Measurements from ENCODE around the gene TFCP2.

Gene TFCP2

DNA sequence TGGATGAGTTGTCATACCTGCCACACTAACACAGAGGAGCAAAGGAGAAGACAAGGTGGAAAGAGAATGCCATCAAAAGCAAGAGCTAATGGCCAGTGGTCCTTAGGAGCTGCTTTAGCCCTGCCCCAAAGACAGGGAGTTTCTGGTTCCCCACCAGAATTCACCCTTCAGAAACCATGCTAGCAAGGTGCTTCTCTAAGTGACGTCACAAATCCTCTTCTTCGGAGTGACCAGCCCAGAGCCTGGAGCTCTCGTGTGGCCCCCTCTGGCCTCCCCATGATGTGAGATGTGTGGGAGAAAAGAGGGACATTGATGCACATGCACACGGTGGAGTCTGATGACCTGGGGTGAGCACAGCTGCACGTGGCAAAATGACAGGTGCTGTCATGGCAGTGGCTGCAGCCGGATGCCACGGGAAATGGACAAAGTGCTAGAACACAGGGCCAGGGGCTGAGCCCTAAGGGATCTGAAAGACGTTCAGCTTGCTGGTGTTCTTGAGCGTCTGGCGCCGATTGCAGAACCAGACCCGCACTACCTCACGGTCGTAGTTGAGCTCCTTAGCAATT lies 16.9 kb upstream of the TFCP2 start:
- TF ChIP-seq, protein P1, sequence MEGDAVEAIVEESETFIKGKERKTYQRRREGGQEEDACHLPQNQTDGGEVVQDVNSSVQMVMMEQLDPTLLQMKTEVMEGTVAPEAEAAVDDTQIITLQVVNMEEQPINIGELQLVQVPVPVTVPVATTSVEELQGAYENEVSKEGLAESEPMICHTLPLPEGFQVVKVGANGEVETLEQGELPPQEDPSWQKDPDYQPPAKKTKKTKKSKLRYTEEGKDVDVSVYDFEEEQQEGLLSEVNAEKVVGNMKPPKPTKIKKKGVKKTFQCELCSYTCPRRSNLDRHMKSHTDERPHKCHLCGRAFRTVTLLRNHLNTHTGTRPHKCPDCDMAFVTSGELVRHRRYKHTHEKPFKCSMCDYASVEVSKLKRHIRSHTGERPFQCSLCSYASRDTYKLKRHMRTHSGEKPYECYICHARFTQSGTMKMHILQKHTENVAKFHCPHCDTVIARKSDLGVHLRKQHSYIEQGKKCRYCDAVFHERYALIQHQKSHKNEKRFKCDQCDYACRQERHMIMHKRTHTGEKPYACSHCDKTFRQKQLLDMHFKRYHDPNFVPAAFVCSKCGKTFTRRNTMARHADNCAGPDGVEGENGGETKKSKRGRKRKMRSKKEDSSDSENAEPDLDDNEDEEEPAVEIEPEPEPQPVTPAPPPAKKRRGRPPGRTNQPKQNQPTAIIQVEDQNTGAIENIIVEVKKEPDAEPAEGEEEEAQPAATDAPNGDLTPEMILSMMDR (IDR thresholded peaks at IDR 0.05; ENCODE audit: control insufficient read depth, insufficient read depth, low read depth, low read length, missing control alignments): no peak
- no peak for DNase-seq (ENCODE audit: low read depth)

DNA sequence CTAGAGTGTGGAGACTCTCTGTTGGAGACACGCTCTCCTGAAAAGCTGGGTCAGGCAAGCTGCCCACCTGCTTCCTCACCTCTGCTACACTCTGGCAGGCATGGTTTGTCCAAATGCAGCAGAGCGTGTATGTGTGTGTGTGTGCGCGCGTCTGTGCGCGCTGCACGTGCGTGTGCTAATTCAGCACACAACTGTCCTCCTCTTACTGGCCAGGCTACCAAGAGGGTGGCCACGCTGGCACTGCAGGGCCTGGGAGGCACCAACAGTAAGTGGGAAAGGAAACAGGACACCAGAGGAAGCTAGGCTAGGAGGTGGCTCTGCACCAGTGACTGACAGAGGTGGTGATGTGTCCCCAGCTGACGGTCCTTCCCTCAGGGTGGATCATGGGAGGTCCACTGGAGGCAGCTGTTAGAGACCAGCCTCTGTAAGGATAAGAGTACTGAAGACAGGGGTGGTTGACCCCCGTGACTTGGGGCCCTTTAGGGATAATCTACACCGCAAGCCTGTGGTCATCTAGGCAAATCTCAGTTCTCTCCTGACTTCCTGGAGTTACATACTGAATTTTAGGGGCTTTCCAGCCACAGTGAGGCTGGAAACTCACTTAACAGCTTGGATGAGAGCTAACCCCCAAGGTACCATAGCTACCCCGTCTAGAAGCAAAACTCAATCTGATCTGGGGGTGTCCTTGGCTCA lies 15.6 kb upstream of the TFCP2 start:
- H3K4me3 ChIP-seq (ENCODE audit: control insufficient read depth, low read depth, low read length): no peak overlapping the region
- no peak for DNase-seq (ENCODE audit: low read depth)
- TF ChIP-seq, protein P1 (IDR thresholded peaks at IDR 0.05; ENCODE audit: control insufficient read depth, insufficient read depth, low read depth, low read length, missing control alignments): no peak

More for the DNA sequence above, 16.9 kb upstream of the TFCP2 start:
- no peak overlapping the region for H3K4me3 ChIP-seq (ENCODE audit: control insufficient read depth, low read depth, low read length)

DNA sequence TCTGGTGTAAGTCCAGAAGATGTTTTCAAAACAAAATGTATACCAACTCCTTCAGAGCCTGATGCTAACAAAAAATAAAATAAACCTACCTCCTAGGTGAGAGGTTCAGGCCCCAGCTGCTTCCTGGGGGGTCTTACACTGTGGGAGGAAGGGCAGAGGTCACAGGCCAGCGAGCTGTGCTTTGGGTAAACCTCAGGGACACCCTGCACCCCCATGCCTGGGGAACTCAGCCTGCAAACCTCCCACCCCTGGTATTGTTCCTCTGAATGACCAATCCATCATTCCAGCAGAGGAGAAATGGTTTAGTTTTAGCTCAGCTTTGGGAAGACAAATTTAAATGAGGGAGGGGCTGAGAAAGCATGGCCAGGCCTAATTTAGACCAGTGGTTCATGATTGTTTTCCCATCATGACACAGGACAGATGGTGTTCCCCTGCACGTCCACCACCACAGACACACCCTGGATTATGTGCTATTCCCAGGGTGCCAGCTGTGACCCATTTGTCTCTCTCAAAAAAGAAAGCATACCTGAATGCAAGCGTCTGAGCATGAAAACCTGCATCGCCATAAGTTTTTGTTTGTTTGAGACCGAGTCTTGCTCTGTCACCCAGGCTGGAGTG lies 14.5 kb upstream of the TFCP2 start:
- no peak overlapping the region for H3K4me3 ChIP-seq (ENCODE audit: control insufficient read depth, low read depth, low read length)
- TF ChIP-seq, protein P1 (IDR thresholded peaks at IDR 0.05; ENCODE audit: control insufficient read depth, insufficient read depth, low read depth, low read length, missing control alignments): no peak
- no peak for DNase-seq (ENCODE audit: low read depth)

DNA sequence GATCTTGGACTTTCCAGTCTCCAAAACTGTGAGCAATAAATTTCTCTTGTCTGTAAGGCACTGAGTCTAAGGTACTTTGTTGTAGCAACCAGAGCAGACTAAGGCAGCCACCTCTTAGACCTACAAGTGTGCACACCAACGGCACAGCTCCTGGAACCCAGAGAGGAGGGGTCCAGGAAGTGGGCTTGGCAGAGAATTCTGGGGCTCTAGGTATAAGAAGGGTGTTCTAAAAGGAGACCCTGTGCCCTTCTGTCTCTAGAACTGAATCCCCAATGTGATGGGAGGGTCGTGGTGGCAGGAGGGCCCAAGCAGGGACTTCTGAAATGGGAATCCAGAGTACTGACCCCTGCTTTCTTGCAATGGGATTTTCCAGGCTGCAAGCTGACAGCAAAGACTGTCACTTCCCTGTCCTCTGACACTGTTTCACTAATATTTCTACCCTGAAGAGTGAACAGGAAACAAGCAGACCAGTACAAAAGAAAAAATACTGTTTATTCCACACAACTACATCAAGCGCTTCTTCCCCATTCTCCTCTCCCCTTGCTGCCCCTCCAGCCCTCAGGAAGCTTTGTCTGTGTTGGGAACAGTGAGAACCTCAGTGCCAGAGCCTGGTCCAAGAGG lies 13.6 kb upstream of the TFCP2 start:
- H3K4me3 ChIP-seq (ENCODE audit: control insufficient read depth, low read depth, low read length): no peak overlapping the region
- no peak for DNase-seq (ENCODE audit: low read depth)
- TF ChIP-seq, protein P1 (IDR thresholded peaks at IDR 0.05; ENCODE audit: control insufficient read depth, insufficient read depth, low read depth, low read length, missing control alignments): no peak

DNA sequence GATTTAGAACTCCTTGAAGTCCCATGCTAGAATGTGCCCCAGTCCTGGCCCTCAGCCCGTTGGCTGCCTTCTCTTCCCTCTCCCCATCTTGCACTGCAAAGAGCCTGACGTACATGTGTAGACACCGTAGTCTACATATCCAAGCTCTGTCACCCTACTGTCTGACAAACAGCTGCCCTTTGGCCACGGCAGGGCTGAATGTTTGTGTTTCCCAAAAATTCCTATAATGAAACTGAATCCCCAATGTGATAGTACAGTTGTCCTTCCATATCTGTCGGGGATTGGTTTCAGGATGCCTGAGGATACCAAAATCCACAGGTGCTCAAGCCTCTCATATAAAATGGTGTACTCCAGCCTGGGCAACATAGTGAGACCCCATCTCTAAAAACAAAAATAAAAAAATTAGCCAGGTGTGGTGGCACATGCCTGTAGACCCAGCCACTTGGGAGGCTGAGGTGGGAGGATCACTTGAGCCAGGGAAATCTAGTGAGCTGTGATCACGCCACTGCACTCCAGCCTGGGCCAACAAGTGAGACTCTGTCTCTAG lies 12.3 kb upstream of the TFCP2 start:
- no peak overlapping the region for H3K4me3 ChIP-seq (ENCODE audit: control insufficient read depth, low read depth, low read length)
- no peak for DNase-seq (ENCODE audit: low read depth)

DNA sequence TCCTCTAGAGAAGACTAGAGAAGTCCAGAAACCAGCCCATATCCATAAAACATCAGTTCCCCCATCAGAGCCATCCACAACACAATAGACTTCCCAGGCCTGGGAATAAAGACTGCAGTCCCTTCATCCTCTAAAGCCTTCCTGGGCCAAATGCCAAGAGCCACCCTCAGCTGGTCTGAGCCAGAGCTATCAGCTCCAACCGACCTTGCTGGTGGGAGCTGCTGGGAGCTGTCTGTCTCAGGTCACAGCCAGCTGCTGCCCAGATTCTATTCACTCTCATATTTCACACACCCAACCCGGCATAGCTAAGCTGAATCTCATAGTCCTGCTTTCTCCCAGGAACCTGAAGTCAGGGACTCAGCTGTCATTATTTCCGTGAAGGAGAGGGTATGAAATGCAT lies 10.9 kb upstream of the TFCP2 start:
- TF ChIP-seq, protein P1 (IDR thresholded peaks at IDR 0.05; ENCODE audit: control insufficient read depth, insufficient read depth, low read depth, low read length, missing control alignments): no peak
- DNase-seq (ENCODE audit: low read depth): no peak
- no peak overlapping the region for H3K4me3 ChIP-seq (ENCODE audit: control insufficient read depth, low read depth, low read length)

More for the DNA sequence above, 12.3 kb upstream of the TFCP2 start:
- TF ChIP-seq, protein P1 (IDR thresholded peaks at IDR 0.05; ENCODE audit: control insufficient read depth, insufficient read depth, low read depth, low read length, missing control alignments): no peak

All from AG09309 (cell line).